Astrocyte (in vitro differentiated cells and primary cell): Measurements from ENCODE around the gene GXYLT1. TPM values are rescaled to one million over a fixed set of nuclear protein-coding genes. Genes with fewer than 3 reads are reported as not detected.

Experiments used
- DNase-seq: peaks from one replicate; pipeline ENCODE4 v3.0.0-alpha.2; 2010; ENCODE audit warnings: low read depth
- FAIRE-seq: peaks from 2 replicates; lab custom pipeline; 2011; peaks lifted over from hg19 to GRCh38; lab: Jason Lieb, UNC
- H2AFZ ChIP-seq: 2 replicates; pipeline ENCODE4 v1.6.0; 2012; ENCODE audit warnings: low read depth, low read length, inconsistent platforms
- H3K27ac ChIP-seq: 2 replicates; pipeline ENCODE4 v1.5.1; 2011; ENCODE audit warnings: low read depth, low read length, inconsistent platforms
- H3K27me3 ChIP-seq: 2 replicates; pipeline ENCODE4 v1.6.0; 2011; ENCODE audit warnings: low read length, inconsistent platforms; ENCODE audit not compliant: insufficient read depth
- H3K36me3 ChIP-seq: 2 replicates; pipeline ENCODE4 v1.5.1; 2011; ENCODE audit warnings: low read length, inconsistent platforms; ENCODE audit not compliant: insufficient read depth
- H3K4me1 ChIP-seq: 2 replicates; pipeline ENCODE4 v1.5.1; 2011; ENCODE audit warnings: low read length, inconsistent platforms; ENCODE audit not compliant: insufficient read depth
- H3K4me2 ChIP-seq: 2 replicates; pipeline ENCODE4 v1.6.0; 2012; ENCODE audit warnings: low read length, inconsistent platforms
- H3K4me3 ChIP-seq: 2 replicates; pipeline ENCODE4 v1.5.1; 2011; ENCODE audit warnings: low read depth, mild to moderate bottlenecking, low read length, inconsistent platforms; ENCODE audit not compliant: insufficient read depth
- H3K79me2 ChIP-seq: 2 replicates; pipeline ENCODE4 v1.6.0; 2012; ENCODE audit warnings: mild to moderate bottlenecking, low read length, inconsistent platforms; ENCODE audit not compliant: insufficient read depth
- H3K9ac ChIP-seq: 2 replicates; pipeline ENCODE4 v1.6.0; 2012; ENCODE audit warnings: mild to moderate bottlenecking, low read length, inconsistent platforms
- H3K9me3 ChIP-seq: 2 replicates; pipeline ENCODE4 v1.5.1; 2012; ENCODE audit warnings: low read depth, mild to moderate bottlenecking, low read length, inconsistent platforms; ENCODE audit not compliant: insufficient read depth
- H4K20me1 ChIP-seq: 2 replicates; pipeline ENCODE4 v1.6.0; 2012; ENCODE audit warnings: low read length, inconsistent platforms; ENCODE audit not compliant: insufficient read depth
- H3K27ac Mint-ChIP-seq: one replicate; pipeline ENCODE4 v1.8.0; 2021; ENCODE audit warnings: mild to moderate bottlenecking, mixed read lengths; ENCODE audit not compliant: unreplicated experiment
- H3K27me3 Mint-ChIP-seq: one replicate; pipeline ENCODE4 v1.8.0; 2021; ENCODE audit warnings: low read depth, mixed read lengths; ENCODE audit not compliant: unreplicated experiment
- H3K36me3 Mint-ChIP-seq: one replicate; pipeline ENCODE4 v1.8.0; 2021; ENCODE audit warnings: low read depth, mixed read lengths; ENCODE audit not compliant: unreplicated experiment
- H3K4me1 Mint-ChIP-seq: one replicate; pipeline ENCODE4 v1.8.0; 2021; ENCODE audit warnings: low read depth, mixed read lengths; ENCODE audit not compliant: unreplicated experiment
- H3K4me3 Mint-ChIP-seq: one replicate; pipeline ENCODE4 v1.8.0; 2021; ENCODE audit warnings: mild to moderate bottlenecking, moderate library complexity, mixed read lengths; ENCODE audit not compliant: unreplicated experiment
- H3K9me3 Mint-ChIP-seq: one replicate; pipeline ENCODE4 v1.8.0; 2021; ENCODE audit warnings: mild to moderate bottlenecking, mixed read lengths; ENCODE audit not compliant: unreplicated experiment
- CTCF ChIP-seq: IDR thresholded peaks from 2 replicates; pipeline ENCODE4 v1.5.1; 2011; ENCODE audit warnings: low read depth, mild to moderate bottlenecking, inconsistent platforms, low read length, moderate library complexity; ENCODE audit not compliant: insufficient read depth
- EZH2 ChIP-seq: IDR thresholded peaks from 2 replicates; pipeline ENCODE4 v1.6.1; 2012; ENCODE audit warnings: mild to moderate bottlenecking, low read length, inconsistent platforms; ENCODE audit not compliant: insufficient read depth
- total RNA-seq: library from RNA; stranded (reverse); gene quantifications from 2 replicates; pipeline ENCODE4 v1.2.1, GENCODE V29; 2021

The GXYLT1 gene
- total RNA-seq, 1 donor from 2014 or later, result 23.1 TPM

GRCh38 chr12:42145552-42146215, 1.0 kb upstream of the GXYLT1 start:
- H3K4me2 ChIP-seq, result peak overlapping the region; percentile 95
- TF ChIP-seq EZH2 (no peak), CTCF (no peak)
- H3K4me3 ChIP-seq, result peak overlapping the region; percentile 75
- H3K36me3 ChIP-seq, result no peaks in the 10 kb centered on the region
- FAIRE-seq, result no peak
- peaks cover 35% of the 10 kb centered on the region for H3K79me2 ChIP-seq
- Mint-ChIP-seq H3K9me3 (no peaks in the 10 kb centered on the region), H3K4me3 (peak overlapping the region; percentile 82), H3K27me3 (no peaks in the 10 kb centered on the region), H3K27ac (peak overlapping the region; percentile 1), H3K36me3 (no peaks in the 10 kb centered on the region), H3K4me1 (peaks cover 11% of the 10 kb centered on the region)
- H3K9ac ChIP-seq, result no peak overlapping the region
- H2AFZ ChIP-seq, result peak overlapping the region; percentile 83
- H4K20me1 ChIP-seq, result peaks cover 29% of the 10 kb centered on the region
- H3K9me3 ChIP-seq, result no peaks in the 10 kb centered on the region
- no peaks in the 10 kb centered on the region for H3K27me3 ChIP-seq
- DNase-seq, result no peak
- H3K27ac ChIP-seq, result no peak overlapping the region
- H3K4me1 ChIP-seq, result peaks cover 8% of the 10 kb centered on the region

- no peaks in the 10 kb centered on the region for H3K36me3 ChIP-seq
- no peaks in the 10 kb centered on the region for H3K27me3 ChIP-seq
- DNase-seq (no peak), FAIRE-seq (no peak)
- Mint-ChIP-seq H3K4me3 (peak overlapping the region; percentile 82), H3K36me3 (no peaks in the 10 kb centered on the region), H3K27ac (peak overlapping the region; percentile 1), H3K27me3 (no peaks in the 10 kb centered on the region), H3K4me1 (peaks cover 15% of the 10 kb centered on the region), H3K9me3 (no peaks in the 10 kb centered on the region)
- H3K9ac ChIP-seq, result peak overlapping the region; percentile 83
- TF ChIP-seq EZH2, result no peak
- TF ChIP-seq CTCF, result no peak
- peaks cover 10% of the 10 kb centered on the region for H3K4me1 ChIP-seq
- H2AFZ ChIP-seq, result peak overlapping the region; percentile 83
- no peaks in the 10 kb centered on the region for H3K9me3 ChIP-seq
- H4K20me1 ChIP-seq, result peaks cover 33% of the 10 kb centered on the region
- peak overlapping the region; percentile 95 for H3K4me2 ChIP-seq
- peak overlapping the region; percentile 75 for H3K4me3 ChIP-seq
- no peak overlapping the region for H3K27ac ChIP-seq
- H3K79me2 ChIP-seq, result peaks cover 40% of the 10 kb centered on the region
Measured at GRCh38 chr12:42145197-42145549, 499 bp upstream of the GXYLT1 start.

GRCh38 chr12:42144158-42144407, 591 bp downstream of the GXYLT1 start:
- Histone ChIP-seq H3K4me2 (peak overlapping the region; percentile 95), H3K36me3 (no peaks in the 10 kb centered on the region), H3K4me1 (peaks cover 10% of the 10 kb centered on the region), H3K4me3 (peak overlapping the region; percentile 75), H3K79me2 (peaks cover 48% of the 10 kb centered on the region), H4K20me1 (peaks cover 33% of the 10 kb centered on the region), H3K27ac (peak overlapping the region; percentile 52), H3K27me3 (no peaks in the 10 kb centered on the region), H2AFZ (peak overlapping the region; percentile 83), H3K9me3 (no peaks in the 10 kb centered on the region), H3K9ac (peak overlapping the region; percentile 83)
- no peak for TF ChIP-seq CTCF
- TF ChIP-seq EZH2, result no peak
- Mint-ChIP-seq H3K4me1 (peaks cover 15% of the 10 kb centered on the region), H3K36me3 (no peaks in the 10 kb centered on the region), H3K9me3 (no peaks in the 10 kb centered on the region), H3K4me3 (peak overlapping the region; percentile 97), H3K27ac (peak overlapping the region; percentile 63), H3K27me3 (no peaks in the 10 kb centered on the region)
- no peak for FAIRE-seq
- no peak for DNase-seq
